Measurements from ENCODE around the gene VIL1. TPM values are rescaled to one million over a fixed set of nuclear protein-coding genes. Genes with fewer than 3 reads are reported as not detected.

The VIL1 gene
- total RNA-seq, 3 donors from 2014 or later: 194 to 550 (median 341) TPM

GRCh38 chr2:218384975-218385374 is 33.9 kb upstream of the VIL1 start:
- intact Hi-C loops (cut with DNase I, micrococcal nuclease): no loop called here
- DNase-seq (no peak), ATAC-seq (no peak)
- H3K9me3 ChIP-seq: no peaks in the 10 kb centered on the region
- H3K36me3 ChIP-seq (ENCODE audit: low read depth): no peaks in the 10 kb centered on the region
- TF ChIP-seq, protein P1, sequence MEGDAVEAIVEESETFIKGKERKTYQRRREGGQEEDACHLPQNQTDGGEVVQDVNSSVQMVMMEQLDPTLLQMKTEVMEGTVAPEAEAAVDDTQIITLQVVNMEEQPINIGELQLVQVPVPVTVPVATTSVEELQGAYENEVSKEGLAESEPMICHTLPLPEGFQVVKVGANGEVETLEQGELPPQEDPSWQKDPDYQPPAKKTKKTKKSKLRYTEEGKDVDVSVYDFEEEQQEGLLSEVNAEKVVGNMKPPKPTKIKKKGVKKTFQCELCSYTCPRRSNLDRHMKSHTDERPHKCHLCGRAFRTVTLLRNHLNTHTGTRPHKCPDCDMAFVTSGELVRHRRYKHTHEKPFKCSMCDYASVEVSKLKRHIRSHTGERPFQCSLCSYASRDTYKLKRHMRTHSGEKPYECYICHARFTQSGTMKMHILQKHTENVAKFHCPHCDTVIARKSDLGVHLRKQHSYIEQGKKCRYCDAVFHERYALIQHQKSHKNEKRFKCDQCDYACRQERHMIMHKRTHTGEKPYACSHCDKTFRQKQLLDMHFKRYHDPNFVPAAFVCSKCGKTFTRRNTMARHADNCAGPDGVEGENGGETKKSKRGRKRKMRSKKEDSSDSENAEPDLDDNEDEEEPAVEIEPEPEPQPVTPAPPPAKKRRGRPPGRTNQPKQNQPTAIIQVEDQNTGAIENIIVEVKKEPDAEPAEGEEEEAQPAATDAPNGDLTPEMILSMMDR (IDR thresholded peaks at IDR 0.05): no peak
- no peak overlapping the region for H3K4me3 ChIP-seq
- peaks cover 5% of the 10 kb centered on the region for H3K4me1 ChIP-seq (ENCODE audit: low read depth)

DNA sequence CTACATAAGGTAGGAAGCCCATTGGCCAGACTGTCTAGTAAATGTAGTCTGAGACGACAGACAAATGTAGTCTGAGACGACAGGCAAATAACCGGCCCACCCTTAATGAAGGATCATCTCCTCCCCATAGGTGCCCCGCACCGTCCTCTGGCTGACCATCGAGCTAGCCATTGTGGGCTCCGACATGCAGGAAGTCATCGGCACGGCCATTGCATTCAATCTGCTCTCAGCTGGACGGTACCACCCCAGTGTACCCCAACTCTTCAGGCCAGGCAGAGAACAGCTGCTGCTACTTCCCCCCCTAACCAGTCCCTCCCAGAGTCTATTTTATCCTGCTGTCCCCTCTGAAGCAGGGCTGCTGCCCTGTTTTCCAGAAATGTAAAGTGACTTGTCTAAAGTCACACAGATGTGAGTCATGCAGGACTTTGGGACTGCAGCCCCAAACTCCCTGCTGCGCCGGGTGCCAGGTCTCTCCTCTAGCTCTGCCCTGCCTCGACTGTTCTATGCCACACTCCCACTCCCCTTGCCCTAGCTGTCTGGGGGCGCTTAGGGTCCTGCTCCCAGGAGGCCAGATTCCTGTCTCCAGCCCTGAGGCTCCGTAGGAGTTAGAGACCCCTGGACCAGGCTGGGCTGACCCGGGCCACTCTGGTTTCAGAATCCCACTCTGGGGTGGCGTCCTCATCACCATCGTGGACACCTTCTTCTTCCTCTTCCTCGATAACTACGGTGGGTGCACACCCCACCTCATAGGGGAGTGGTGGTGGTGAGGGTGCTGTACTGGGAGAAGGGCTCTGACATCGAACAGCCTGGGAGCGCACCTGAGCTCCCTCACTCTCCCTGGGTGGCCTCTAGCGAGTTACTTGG is 32.2 kb upstream of the VIL1 start:
- TF ChIP-seq, protein P1 (IDR thresholded peaks at IDR 0.05): no peak
- Histone ChIP-seq H3K36me3 (ENCODE audit: low read depth) (no peaks in the 10 kb centered on the region), H3K4me1 (ENCODE audit: low read depth) (peaks cover 5% of the 10 kb centered on the region), H3K4me3 (no peak overlapping the region), H3K9me3 (no peaks in the 10 kb centered on the region)
- DNase-seq: peak in 1 of 3 donors; percentile 46
- intact Hi-C loops (cut with DNase I, micrococcal nuclease): no loop called here
- ATAC-seq: peak; percentile 6

DNA sequence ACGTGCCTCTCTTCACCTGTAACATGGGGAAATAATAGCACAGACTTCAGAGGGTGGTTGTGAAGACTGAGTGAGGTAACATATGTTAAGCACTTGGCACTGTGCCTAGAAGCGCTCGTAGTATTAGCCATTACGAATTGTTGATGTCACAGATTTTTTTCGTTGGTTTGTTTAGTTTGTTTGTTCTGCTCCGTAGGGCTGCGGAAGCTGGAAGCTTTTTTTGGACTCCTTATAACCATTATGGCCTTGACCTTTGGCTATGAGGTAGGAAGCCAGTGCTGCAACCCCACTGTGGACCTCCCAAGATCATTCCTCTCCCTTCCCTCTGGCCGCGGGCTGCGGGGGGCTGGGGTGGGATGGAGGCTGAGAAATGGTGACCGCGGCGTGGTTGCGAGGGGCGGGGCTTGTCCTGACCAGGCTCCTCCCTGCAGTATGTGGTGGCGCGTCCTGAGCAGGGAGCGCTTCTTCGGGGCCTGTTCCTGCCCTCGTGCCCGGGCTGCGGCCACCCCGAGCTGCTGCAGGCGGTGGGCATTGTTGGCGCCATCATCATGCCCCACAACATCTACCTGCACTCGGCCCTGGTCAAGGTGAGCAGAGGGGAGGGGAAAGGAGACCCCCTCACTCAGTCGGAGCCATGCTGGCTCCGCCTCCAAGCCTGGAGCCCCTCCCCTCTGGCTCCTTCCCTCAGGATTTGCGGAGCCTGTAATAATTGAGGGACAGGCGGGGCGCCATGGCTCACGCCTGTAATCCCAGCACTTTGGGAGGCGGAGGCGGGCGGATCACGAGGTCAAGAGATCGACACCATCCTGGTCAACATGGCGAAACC is 31.3 kb upstream of the VIL1 start:
- H3K4me1 ChIP-seq (ENCODE audit: low read depth): peaks cover 5% of the 10 kb centered on the region
- ATAC-seq: peak; percentile 91
- intact Hi-C loops (cut with DNase I, micrococcal nuclease): no loop called here
- DNase-seq: peak; percentile 83 to 88 (median 84)
- H3K36me3 ChIP-seq (ENCODE audit: low read depth): no peaks in the 10 kb centered on the region
- TF ChIP-seq, protein P1 (IDR thresholded peaks at IDR 0.05): no peak
- H3K9me3 ChIP-seq: no peaks in the 10 kb centered on the region
- no peak overlapping the region for H3K4me3 ChIP-seq

DNA sequence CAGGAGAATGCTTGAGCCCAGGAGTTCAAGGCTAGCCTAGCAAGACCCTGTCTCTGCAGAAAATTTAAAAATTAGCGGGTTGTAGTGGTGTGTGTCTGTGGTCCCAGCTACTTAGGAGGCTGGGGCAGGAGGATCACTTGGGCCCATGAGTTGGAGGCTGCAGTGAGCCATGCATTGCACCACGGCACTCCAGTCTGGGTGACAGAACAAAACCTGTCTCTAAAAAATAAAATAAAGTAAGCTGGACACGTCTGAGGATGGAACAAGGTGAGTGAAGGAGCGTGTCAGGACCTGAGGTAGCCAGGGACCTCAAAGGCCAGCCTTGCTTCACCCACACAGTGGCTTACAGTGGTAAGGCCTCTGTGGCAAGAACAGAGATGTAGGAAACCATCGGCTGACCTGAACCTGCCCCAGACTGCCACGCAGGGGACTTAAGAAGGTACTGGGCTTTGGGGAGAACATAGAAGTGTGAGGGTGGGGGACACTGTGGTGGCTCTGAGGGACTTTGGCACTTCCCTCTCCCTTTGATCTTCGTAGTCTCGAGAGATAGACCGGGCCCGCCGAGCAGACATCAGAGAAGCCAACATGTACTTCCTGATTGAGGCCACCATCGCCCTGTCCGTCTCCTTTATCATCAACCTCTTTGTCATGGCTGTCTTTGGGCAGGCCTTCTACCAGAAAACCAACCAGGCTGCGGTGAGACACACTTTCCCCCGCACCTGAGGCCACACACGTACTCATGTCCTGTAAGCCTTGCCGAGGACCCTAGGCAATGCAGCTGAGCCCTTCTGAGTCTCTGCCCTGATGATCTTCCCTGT is 29.4 kb upstream of the VIL1 start:
- intact Hi-C loops (cut with DNase I, micrococcal nuclease): no loop called here
- Histone ChIP-seq H3K4me1 (ENCODE audit: low read depth) (peaks cover 13% of the 10 kb centered on the region), H3K36me3 (ENCODE audit: low read depth) (no peaks in the 10 kb centered on the region), H3K9me3 (no peaks in the 10 kb centered on the region), H3K4me3 (no peak overlapping the region)
- no peak for ATAC-seq
- TF ChIP-seq, protein P1 (IDR thresholded peaks at IDR 0.05): no peak
- no peak for DNase-seq

- ATAC-seq: no peak
- Histone ChIP-seq H3K4me3 (no peak overlapping the region), H3K36me3 (ENCODE audit: low read depth) (no peaks in the 10 kb centered on the region), H3K9me3 (no peaks in the 10 kb centered on the region), H3K4me1 (ENCODE audit: low read depth) (peaks cover 22% of the 10 kb centered on the region)
- TF ChIP-seq, protein P1 (IDR thresholded peaks at IDR 0.05): no peak
- intact Hi-C loops (cut with DNase I, micrococcal nuclease): no loop called here
- DNase-seq: no peak
Measured at GRCh38 chr2:218391202-218391601, 27.7 kb upstream of the VIL1 start.

Data from mucosa of descending colon (tissue), 3 donors.